GM18951 (cell line): ENCODE measurements around the gene TSSK2.

Experiments used
- POLR2A ChIP-seq: IDR thresholded peaks from 4 replicates; pipeline ENCODE4 v1.6.1; 2011; ENCODE audit warnings: mild to moderate bottlenecking; ENCODE audit not compliant: insufficient read length, insufficient read depth; ENCODE audit errors: extremely low read depth
- in situ Hi-C: fragments of 300-500 bp; cut with MboI; formaldehyde crosslinking; loops from one replicate; pipeline ENCODE4 v1.12.0; 2022; ENCODE audit warnings: low sequenced_read_pairs, mixed read lengths, inconsistent platforms; ENCODE audit not compliant: unreplicated experiment

The TSSK2 gene

DNA sequence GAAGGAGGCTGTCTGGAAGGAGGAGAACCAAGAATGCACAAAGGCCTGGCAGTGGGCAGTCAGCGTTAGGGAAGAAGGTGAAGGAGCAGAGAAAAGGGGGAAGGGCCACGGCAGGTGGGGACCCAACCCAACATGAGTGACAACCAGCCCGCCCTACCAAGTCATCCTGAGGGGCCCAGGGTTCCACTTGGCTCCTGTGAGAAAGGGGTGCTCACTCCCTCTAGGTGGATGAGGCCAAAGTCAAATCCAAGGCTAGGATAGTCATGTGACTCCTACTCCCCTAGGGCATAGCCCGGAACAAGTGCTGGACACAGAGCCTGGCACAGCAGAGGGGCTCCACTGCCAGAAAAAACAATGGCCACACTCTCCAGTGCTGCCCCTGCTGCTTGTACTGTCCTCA is 6.7 kb upstream of the TSSK2 start:
- TF ChIP-seq POLR2A, result no peak
- in situ Hi-C loops, result no loop called here

DNA sequence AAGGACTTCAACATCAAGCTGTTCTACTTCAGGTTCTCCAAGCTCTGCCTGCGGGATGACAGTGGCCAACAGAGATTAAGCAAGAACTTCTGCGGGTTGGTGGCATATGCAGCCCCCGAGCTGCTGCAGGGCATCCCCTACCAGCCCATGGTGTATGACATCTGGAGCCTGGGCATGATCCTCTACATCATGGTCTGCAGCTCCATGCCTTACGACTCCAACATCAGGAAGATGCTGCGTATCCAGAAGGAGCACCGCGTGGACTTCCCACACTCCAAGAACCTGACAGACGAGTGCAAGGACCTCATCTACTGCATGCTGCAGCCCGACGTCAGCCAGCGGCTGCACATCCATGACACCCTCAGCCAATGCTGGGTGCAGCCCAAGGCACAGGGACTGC is 6.1 kb upstream of the TSSK2 start:
- no peak for TF ChIP-seq POLR2A
- in situ Hi-C loops, result no loop called here

DNA sequence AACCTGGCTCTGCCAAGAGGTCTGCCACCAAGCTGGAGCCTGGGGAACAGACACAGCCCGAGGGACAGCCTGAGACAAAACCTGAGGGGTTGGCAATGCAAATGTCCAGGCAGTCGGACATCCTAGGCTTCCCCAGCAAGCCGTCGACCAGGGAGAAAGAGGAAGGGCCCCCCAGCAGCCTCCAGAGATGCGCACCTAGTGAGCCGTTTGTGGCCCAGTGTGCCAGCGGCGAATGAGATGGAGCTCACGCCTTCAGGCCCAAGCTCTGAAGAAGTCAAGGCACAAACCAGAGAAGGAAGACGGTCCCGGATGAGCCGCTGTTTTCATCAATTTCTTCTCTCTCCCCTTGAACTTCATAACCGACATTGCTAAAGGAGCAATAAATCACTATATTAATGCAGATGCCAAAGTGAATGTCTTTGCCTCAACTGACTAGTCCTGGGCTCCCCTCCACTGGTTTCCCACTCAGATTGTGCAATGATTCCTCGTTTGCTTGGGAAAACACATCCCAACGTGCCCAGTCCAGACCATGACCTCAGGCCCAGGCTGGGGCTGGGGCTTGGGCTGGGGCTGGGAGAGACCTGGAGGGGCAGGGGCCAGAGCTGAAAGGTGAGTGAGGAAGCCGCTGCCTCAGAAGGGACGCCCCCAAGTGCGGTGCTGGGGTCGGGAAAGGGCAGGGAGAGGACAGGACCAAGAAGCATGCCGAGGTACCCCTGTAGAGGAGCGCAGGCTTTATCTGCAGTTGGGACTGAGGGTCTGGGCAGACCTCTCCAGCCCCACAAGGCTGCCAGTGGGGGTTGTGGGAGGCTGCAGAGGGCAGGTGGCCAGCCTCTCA is 5.4 kb upstream of the TSSK2 start:
- in situ Hi-C loops, result no loop called here
- no peak for TF ChIP-seq POLR2A

- in situ Hi-C loops, result no loop called here
- TF ChIP-seq POLR2A, result no peak
These were observed 4.5 kb upstream of the TSSK2 start for GRCh38 chr22:19126309-19127273.

GRCh38 chr22:19127329-19128008 is 3.6 kb upstream of the TSSK2 start:
- in situ Hi-C loops, result no loop called here
- TF ChIP-seq POLR2A, result no peak

GRCh38 chr22:19128009-19128401 is 3.1 kb upstream of the TSSK2 start:
- in situ Hi-C loops, result no loop called here
- no peak for TF ChIP-seq POLR2A

DNA sequence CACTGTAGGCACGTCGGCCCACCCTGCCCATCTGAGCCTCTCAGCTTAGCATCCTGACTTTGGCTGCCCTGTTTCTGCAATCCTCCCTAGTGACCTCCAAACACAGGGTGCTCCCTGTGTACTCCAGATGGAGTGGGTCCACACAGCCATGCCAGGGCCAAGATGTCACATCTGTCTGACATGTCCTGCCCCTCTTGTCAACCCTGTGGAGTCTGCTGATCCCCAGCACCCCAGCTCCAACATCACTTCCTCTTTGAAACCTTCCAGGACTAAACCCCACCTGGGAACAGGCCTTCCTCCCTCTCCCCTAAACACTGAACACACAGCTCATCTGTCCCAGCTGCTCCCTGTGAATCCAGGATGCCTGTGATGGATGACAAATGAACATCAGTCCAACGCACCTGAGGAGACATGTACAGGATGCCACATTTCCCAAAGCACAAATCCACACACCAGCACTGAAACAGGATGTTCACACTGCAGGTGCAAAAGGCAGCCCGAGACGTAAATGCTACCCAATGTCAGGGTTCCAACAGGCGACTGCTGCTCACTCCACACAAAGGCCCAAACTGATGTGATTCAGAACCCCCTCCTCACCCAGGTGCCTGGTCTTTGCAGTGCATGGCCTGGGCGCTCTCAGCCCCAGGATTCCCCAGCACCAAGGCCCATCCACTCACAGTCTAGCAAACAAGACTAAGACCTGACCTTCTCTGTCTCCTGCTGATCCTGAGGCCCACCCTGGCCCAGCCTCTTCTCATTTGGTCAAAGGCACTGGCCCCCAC is 2.0 kb upstream of the TSSK2 start:
- in situ Hi-C loops, result no loop called here
- no peak for TF ChIP-seq POLR2A

GRCh38 chr22:19129871-19130270 is 1.2 kb upstream of the TSSK2 start:
- no peak for TF ChIP-seq POLR2A
- in situ Hi-C loops, result no loop called here

- TF ChIP-seq POLR2A, result no peak
- in situ Hi-C loops, result no loop called here
These were observed 542 bp downstream of the TSSK2 start for GRCh38 chr22:19131685-19132015.

- no peak for TF ChIP-seq POLR2A
- in situ Hi-C loops, result no loop called here
These were observed 1.0 kb downstream of the TSSK2 start for GRCh38 chr22:19132153-19132552.

GRCh38 chr22:19132693-19133400 is 1.7 kb downstream of the TSSK2 start:
- in situ Hi-C loops, result no loop called here
- no peak for TF ChIP-seq POLR2A

GRCh38 chr22:19133561-19133960 is 2.5 kb downstream of the TSSK2 start:
- in situ Hi-C loops, result no loop called here
- TF ChIP-seq POLR2A, result no peak

- in situ Hi-C loops, result no loop called here
- TF ChIP-seq POLR2A, result no peak
These were observed 3.2 kb downstream of the TSSK2 start for GRCh38 chr22:19134176-19134831.
